ENCODE results near the gene PDRG1. TPM values are rescaled to one million over a fixed set of nuclear protein-coding genes. Genes with fewer than 3 reads are reported as not detected.
"Not testable (repeated sequence)": the region's sequence is repeated elsewhere in the genome, so short reads cannot be mapped to it uniquely, and the experiment has no call there.

PDRG1 gene
- total and polyA plus RNA-seq, 2 donors from 2014 or later = 10.4 to 22.5 TPM

GRCh38 chr20:31930779-31931178, 21.1 kb downstream of the PDRG1 start:
- Histone ChIP-seq H3K9ac (ENCODE audit: low read length in 3 of 3) (no peak overlapping the region), H3K4me3 (ENCODE audit: low read length in 3 of 3) (no peak overlapping the region), H3K27me3 (ENCODE audit: control insufficient read depth, insufficient read depth, low read length) (no peaks in the 10 kb centered on the region), H3K9me3 (ENCODE audit: control insufficient read depth in 2 of 3, insufficient read depth in 1 of 3, low read length in 3 of 3) (no peaks in the 10 kb centered on the region), H3K36me3 (ENCODE audit: control insufficient read depth in 2 of 3, insufficient read depth in 3 of 3, low read length in 3 of 3) (no peaks in the 10 kb centered on the region), H3K27ac (ENCODE audit: low read depth in 2 of 2, low read length in 2 of 2) (no peak overlapping the region), H3K4me1 (ENCODE audit: control insufficient read depth in 2 of 3, insufficient read depth in 2 of 3, low read depth in 1 of 3, low read length in 3 of 3) (no peaks in the 10 kb centered on the region)
- no peak for TF ChIP-seq CTCF (IDR thresholded peaks at IDR 0.05; ENCODE audit: borderline replicate concordance, extremely low read depth, insufficient read depth)
- no peak for FAIRE-seq
- no peak for DNase-seq
- intact Hi-C loops (cut with DNase I) = no loop called here

- DNase-seq; H3K9ac ChIP-seq (ENCODE audit: low read length in 3 of 3); H3K27ac ChIP-seq (ENCODE audit: low read depth in 2 of 2, low read length in 2 of 2); H3K36me3 ChIP-seq (ENCODE audit: control insufficient read depth in 2 of 3, insufficient read depth in 3 of 3, low read length in 3 of 3); H3K27me3 ChIP-seq (ENCODE audit: control insufficient read depth, insufficient read depth, low read length); H3K4me3 ChIP-seq (ENCODE audit: low read length in 3 of 3); H3K4me1 ChIP-seq (ENCODE audit: control insufficient read depth in 2 of 3, insufficient read depth in 2 of 3, low read depth in 1 of 3, low read length in 3 of 3); H3K9me3 ChIP-seq (ENCODE audit: control insufficient read depth in 2 of 3, insufficient read depth in 1 of 3, low read length in 3 of 3); FAIRE-seq; intact Hi-C loops (cut with DNase I): not testable (repeated sequence)
Observed at GRCh38 chr20:31929631-31930030, 22.2 kb downstream of the PDRG1 start.

- H3K36me3 ChIP-seq (ENCODE audit: control insufficient read depth in 2 of 3, insufficient read depth in 3 of 3, low read length in 3 of 3) = no peaks in the 10 kb centered on the region
- no peak for FAIRE-seq
Observed at GRCh38 chr20:31927627-31928159, 24.2 kb downstream of the PDRG1 start.

GRCh38 chr20:31926493-31926892, 25.4 kb downstream of the PDRG1 start:
- FAIRE-seq = no peak
- Histone ChIP-seq H3K27ac (ENCODE audit: low read depth in 2 of 2, low read length in 2 of 2) (no peak overlapping the region), H3K9ac (ENCODE audit: low read length in 3 of 3) (no peak overlapping the region), H3K4me1 (ENCODE audit: control insufficient read depth in 2 of 3, insufficient read depth in 2 of 3, low read depth in 1 of 3, low read length in 3 of 3) (no peaks in the 10 kb centered on the region), H3K4me3 (ENCODE audit: low read length in 3 of 3) (no peak overlapping the region), H3K36me3 (ENCODE audit: control insufficient read depth in 2 of 3, insufficient read depth in 3 of 3, low read length in 3 of 3) (no peaks in the 10 kb centered on the region), H3K9me3 (ENCODE audit: control insufficient read depth in 2 of 3, insufficient read depth in 1 of 3, low read length in 3 of 3) (no peaks in the 10 kb centered on the region), H3K27me3 (ENCODE audit: control insufficient read depth, insufficient read depth, low read length) (no peaks in the 10 kb centered on the region)
- DNase-seq = no peak
- no peak for TF ChIP-seq CTCF (IDR thresholded peaks at IDR 0.05; ENCODE audit: borderline replicate concordance, extremely low read depth, insufficient read depth)
- intact Hi-C loops (cut with DNase I) = no loop called here

More at GRCh38 chr20:31927627-31928159, 24.2 kb downstream of the PDRG1 start:
- DNase-seq = no peak
- Histone ChIP-seq H3K4me3 (ENCODE audit: low read length in 3 of 3) (no peak overlapping the region), H3K9me3 (ENCODE audit: control insufficient read depth in 2 of 3, insufficient read depth in 1 of 3, low read length in 3 of 3) (no peaks in the 10 kb centered on the region), H3K27me3 (ENCODE audit: control insufficient read depth, insufficient read depth, low read length) (no peaks in the 10 kb centered on the region), H3K4me1 (ENCODE audit: control insufficient read depth in 2 of 3, insufficient read depth in 2 of 3, low read depth in 1 of 3, low read length in 3 of 3) (no peaks in the 10 kb centered on the region), H3K9ac (ENCODE audit: low read length in 3 of 3) (no peak overlapping the region), H3K27ac (ENCODE audit: low read depth in 2 of 2, low read length in 2 of 2) (no peak overlapping the region)
- intact Hi-C loops (cut with DNase I) = no loop called here
- no peak for TF ChIP-seq CTCF (IDR thresholded peaks at IDR 0.05; ENCODE audit: borderline replicate concordance, extremely low read depth, insufficient read depth)

Measured in kidney (tissue), 14 donors.